GM13976 (cell line): ENCODE results near the gene CELF6.

Experiments used
- DNase-seq: peaks from one replicate; pipeline ENCODE4 v3.0.0; 2012; ENCODE audit warnings: low spot score
- in situ Hi-C: fragments of 300-500 bp; cut with MboI; formaldehyde crosslinking; loops from one replicate; pipeline ENCODE4 v1.12.0; 2022; ENCODE audit warnings: low sequenced_read_pairs, mixed read lengths, inconsistent platforms; ENCODE audit not compliant: unreplicated experiment
- TF ChIP-seq, protein P1 (sequence below): IDR thresholded peaks from 2 replicates; pipeline ENCODE4 v1.5.1; 2012; ENCODE audit warnings: borderline replicate concordance, mild to moderate bottlenecking; ENCODE audit not compliant: insufficient read depth; ENCODE audit errors: extremely low read depth, missing control alignments, control extremely low read depth

The CELF6 gene

DNA sequence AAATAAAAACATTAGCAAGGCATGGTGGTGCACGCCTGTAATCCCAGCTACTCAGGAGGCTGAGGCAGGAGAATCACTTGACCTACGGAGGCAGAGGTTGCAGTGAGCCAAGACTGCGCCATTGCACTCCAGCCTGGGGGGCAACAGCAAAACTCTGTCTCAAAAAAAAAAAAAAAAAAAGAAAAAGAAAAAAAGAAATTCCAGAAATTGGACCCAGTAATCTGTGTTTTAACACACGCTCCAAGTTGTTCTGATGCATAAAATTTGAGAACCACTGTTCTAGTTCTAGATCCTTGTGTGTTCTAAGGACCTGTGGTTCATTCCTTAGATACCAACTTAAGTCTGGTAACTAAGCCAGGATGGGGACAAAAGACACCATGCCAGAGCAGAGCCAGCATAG is 50.2 kb downstream of the CELF6 start:
- in situ Hi-C loops = no loop called here
- TF ChIP-seq, protein P1, sequence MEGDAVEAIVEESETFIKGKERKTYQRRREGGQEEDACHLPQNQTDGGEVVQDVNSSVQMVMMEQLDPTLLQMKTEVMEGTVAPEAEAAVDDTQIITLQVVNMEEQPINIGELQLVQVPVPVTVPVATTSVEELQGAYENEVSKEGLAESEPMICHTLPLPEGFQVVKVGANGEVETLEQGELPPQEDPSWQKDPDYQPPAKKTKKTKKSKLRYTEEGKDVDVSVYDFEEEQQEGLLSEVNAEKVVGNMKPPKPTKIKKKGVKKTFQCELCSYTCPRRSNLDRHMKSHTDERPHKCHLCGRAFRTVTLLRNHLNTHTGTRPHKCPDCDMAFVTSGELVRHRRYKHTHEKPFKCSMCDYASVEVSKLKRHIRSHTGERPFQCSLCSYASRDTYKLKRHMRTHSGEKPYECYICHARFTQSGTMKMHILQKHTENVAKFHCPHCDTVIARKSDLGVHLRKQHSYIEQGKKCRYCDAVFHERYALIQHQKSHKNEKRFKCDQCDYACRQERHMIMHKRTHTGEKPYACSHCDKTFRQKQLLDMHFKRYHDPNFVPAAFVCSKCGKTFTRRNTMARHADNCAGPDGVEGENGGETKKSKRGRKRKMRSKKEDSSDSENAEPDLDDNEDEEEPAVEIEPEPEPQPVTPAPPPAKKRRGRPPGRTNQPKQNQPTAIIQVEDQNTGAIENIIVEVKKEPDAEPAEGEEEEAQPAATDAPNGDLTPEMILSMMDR = no peak

DNA sequence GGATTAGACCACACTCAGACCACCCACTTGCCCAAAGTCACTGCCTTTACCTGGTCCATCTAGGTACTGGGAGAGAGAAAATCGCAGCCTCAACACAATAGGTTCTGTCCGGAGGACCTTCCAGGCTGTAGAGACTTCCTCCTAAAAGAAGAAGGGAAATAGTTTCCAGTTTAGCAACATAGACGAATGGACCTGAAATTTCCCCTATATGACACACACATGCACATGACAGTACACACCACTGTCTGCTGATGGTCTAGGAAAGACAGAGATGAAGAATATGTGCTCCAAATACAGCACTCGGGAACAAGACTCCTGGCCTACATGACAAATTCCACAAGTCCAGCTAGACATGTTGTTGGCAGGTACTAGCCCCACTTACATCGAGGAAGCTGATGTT is 54.9 kb downstream of the CELF6 start:
- no peak for DNase-seq
- in situ Hi-C loops = no loop called here
- TF ChIP-seq, protein P1 = no peak

More for the DNA sequence above, 50.2 kb downstream of the CELF6 start:
- no peak for DNase-seq

DNA sequence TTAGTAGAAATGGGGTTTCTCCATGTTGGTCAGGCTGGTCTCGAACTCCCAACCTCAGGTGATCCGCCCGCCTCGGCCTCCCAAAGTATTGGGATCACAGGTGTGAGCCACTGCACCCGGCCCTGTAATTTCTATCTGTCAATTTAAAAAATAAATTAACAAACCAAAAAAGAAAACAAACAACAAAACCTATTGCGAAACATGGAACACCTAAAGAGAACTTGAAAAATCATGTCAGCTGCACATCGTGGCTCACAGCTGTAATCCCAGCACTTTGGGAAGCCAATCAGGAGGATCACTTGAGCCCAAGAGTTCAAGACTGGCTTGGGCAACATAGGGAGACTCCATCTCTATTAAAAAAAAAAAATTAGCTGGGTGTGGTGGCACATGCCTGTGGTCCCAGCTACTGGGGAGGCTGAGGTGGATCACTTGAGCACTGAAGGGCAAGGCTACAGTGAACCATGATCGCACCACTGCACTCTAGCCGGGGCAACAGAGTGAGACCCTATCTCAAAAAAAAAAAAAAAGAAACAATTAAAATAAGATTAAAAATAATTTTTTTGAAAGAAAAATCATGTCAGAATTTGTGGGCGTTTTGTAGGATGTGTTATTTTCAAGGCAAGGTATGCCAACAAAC is 67.2 kb downstream of the CELF6 start:
- in situ Hi-C loops = no loop called here
- TF ChIP-seq, protein P1 = no peak
- DNase-seq = no peak

DNA sequence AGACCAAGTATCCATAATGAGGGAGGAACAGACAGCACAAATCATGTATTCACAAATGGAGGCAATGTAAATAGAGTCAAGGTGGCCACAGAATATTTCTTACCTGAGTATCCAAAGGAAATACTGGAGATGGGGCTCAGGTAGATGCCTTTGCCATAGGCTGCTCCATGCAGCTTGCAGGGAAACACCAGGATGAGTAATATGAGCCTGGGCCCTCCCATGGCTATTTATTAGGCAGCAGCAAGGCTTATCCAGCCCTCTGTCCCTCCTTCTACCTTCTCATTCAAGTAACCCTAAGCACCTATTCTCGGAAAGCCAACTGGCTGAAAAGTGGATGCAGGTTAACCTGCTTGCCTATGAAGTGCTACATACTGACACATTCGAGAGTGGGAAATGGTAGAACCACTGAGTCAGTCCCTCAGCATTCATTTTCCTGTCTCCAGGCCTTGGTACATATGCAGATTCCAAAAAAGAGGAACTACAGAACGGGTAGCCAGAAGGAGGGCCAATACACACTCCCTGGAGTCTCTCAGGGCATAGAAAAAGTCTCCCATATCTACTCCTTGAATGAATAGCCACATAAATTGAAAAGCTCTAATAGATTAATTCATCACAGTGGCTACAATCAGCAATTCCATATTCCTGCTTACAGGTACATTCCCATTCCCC is 70.7 kb downstream of the CELF6 start:
- no peak for DNase-seq
- in situ Hi-C loops = no loop called here
- TF ChIP-seq, protein P1 = no peak

DNA sequence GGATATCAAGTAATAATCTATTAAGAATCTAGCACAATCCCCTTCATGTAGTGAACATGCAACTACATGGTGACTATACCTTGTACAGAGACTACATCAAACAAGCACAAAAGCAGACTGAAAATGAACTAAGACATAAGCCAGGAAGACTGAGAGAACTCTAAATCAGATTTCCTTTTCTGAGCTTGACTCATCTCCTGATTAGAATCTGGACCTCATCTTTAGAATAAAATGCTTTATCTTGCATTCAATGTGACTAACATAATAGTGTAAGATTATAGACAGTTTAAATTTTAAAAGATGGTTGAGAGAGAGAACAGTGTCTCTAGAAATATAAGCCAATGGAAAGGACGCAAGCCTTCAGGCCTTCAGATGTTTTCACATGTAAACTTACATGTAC is 71.4 kb downstream of the CELF6 start:
- no peak for DNase-seq
- TF ChIP-seq, protein P1 = no peak
- in situ Hi-C loops = no loop called here

DNA sequence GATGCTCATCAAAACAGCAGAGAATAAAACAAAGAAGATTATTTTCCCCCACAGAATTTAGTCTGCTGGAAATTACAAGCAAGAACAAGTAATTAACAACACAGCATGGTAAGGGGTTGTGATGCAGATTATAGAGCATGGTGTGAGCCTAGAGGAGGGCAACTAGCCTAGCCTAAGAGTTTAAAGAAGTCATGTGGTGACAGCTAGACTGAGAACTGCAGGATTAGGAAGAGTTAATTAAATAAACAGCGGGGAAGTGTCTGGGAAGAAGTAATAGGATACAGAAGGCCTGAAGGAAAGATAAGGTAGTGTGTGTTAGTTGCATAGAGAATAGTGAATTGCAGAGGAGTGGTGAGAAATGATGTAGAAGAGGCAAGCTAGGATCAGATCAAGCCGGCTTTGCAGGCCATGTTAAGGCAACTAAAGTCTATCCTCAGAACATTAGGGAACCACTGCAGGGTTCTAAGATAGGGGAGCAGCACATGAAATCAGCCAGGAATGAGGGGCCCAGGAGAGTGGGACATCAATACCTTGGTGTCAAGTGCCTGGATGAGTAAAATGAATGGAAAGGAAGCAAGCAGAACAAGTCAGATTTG is 77.1 kb downstream of the CELF6 start:
- DNase-seq = no peak
- in situ Hi-C loops = no loop called here
- TF ChIP-seq, protein P1 = no peak
